Spleen (tissue), 7 donors: Measurements from ENCODE around the gene METTL9.

Experiments used
- CTCF ChIP-seq, 11 experiments: fragments of 200-600 bp in 7 of 11; fragments of 450-650 bp in 4 of 11; sonication (generic) in 4 of 11; IDR thresholded peaks in 8 of 11; conservative IDR thresholded peaks in 3 of 11; 1 replicate in 7 of 11; 2 replicates in 4 of 11; pipeline versions ENCODE4 v1.4.0 to v1.8.0; 2016 to 2021; ENCODE audit warnings: antibody characterized with exemption in 11 of 11, inconsistent platforms in 4 of 11, mild to moderate bottlenecking in 1 of 11
- POLR2AphosphoS5 ChIP-seq, 3 donors: sonication (generic); formaldehyde crosslinking; IDR thresholded peaks; one replicate each; pipeline ENCODE4 v1.5.1; 2017; ENCODE audit warnings: antibody characterized with exemption in 3 of 3
- donor health status: DM: no; HTN: no; CAD: no; lungs with moderate emphysema.
- donor health status: DM: no; HTN: no; CAD: no.
- donor health status: DM: no; HTN: no; CAD: no.

GRCh38 chr16:21647562-21648164, 48.3 kb downstream of the METTL9 start:
- TF ChIP-seq CTCF (IDR thresholded peaks at IDR 0.05 in 8 of 11, conservative IDR thresholded peaks at IDR 0.05 in 3 of 11) (no peak), POLR2AphosphoS5 (IDR thresholded peaks at IDR 0.05) (no peak)
